Measurements from ENCODE around the gene ADAMTS2.

GRCh38 chr5:179380211-179381035 lies 35.2 kb upstream of the ADAMTS2 start:
- TF ChIP-seq SMC3 (IDR thresholded peaks at IDR 0.05; ENCODE audit: low read depth, low read length) = no peak
- TF ChIP-seq BHLHE40 (IDR thresholded peaks at IDR 0.05; ENCODE audit: low read depth, low read length) = no peak
- TF ChIP-seq POLR2A (IDR thresholded peaks at IDR 0.05; ENCODE audit: low read depth, low read length) = no peak
- TF ChIP-seq, protein P1, sequence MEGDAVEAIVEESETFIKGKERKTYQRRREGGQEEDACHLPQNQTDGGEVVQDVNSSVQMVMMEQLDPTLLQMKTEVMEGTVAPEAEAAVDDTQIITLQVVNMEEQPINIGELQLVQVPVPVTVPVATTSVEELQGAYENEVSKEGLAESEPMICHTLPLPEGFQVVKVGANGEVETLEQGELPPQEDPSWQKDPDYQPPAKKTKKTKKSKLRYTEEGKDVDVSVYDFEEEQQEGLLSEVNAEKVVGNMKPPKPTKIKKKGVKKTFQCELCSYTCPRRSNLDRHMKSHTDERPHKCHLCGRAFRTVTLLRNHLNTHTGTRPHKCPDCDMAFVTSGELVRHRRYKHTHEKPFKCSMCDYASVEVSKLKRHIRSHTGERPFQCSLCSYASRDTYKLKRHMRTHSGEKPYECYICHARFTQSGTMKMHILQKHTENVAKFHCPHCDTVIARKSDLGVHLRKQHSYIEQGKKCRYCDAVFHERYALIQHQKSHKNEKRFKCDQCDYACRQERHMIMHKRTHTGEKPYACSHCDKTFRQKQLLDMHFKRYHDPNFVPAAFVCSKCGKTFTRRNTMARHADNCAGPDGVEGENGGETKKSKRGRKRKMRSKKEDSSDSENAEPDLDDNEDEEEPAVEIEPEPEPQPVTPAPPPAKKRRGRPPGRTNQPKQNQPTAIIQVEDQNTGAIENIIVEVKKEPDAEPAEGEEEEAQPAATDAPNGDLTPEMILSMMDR (conservative IDR thresholded peaks at IDR 0.05; ENCODE audit: low read depth, low read length) = no peak
- no peak for TF ChIP-seq USF2 (IDR thresholded peaks at IDR 0.05; ENCODE audit: low read depth, low read length)
- no peak for TF ChIP-seq MAFK (IDR thresholded peaks at IDR 0.05; ENCODE audit: low read depth, low read length)
- TF ChIP-seq MXI1 (IDR thresholded peaks at IDR 0.05; ENCODE audit: borderline replicate concordance, low read depth, low read length) = no peak
- TF ChIP-seq FOS (IDR thresholded peaks at IDR 0.05; ENCODE audit: low read depth, low read length) = no peak
- no peak for TF ChIP-seq RAD21 (IDR thresholded peaks at IDR 0.05; ENCODE audit: low read length)
- no peak for TF ChIP-seq MAZ (IDR thresholded peaks at IDR 0.05; ENCODE audit: borderline replicate concordance, low read depth, low read length)
- no peak for TF ChIP-seq CHD1 (IDR thresholded peaks at IDR 0.05; ENCODE audit: low read depth, low read length)
- no peak for TF ChIP-seq RFX5 (IDR thresholded peaks at IDR 0.05; ENCODE audit: low read depth, low read length)
- no peak for TF ChIP-seq CEBPB (IDR thresholded peaks at IDR 0.05; ENCODE audit: low read depth, low read length)
